Stimulated activated CD4-positive, alpha-beta T cell treated with anti-CD3 and anti-CD28 coated beads, TNF-alpha, amount 100 ng/mL, for 1 hour (primary cell): Measurements from ENCODE around the gene HTT-AS.
"Not testable (repeated sequence)": the region's sequence is repeated elsewhere in the genome, so short reads cannot be mapped to it uniquely, and the experiment has no call there.

ENCODE experiments used
- DNase-seq, 3 donors: peaks; one replicate each; pipeline ENCODE4 v3.0.0-alpha.2; 2020; ENCODE audit warnings: low read depth in 3 of 3, low spot score in 1 of 3

Gene HTT-AS

DNA sequence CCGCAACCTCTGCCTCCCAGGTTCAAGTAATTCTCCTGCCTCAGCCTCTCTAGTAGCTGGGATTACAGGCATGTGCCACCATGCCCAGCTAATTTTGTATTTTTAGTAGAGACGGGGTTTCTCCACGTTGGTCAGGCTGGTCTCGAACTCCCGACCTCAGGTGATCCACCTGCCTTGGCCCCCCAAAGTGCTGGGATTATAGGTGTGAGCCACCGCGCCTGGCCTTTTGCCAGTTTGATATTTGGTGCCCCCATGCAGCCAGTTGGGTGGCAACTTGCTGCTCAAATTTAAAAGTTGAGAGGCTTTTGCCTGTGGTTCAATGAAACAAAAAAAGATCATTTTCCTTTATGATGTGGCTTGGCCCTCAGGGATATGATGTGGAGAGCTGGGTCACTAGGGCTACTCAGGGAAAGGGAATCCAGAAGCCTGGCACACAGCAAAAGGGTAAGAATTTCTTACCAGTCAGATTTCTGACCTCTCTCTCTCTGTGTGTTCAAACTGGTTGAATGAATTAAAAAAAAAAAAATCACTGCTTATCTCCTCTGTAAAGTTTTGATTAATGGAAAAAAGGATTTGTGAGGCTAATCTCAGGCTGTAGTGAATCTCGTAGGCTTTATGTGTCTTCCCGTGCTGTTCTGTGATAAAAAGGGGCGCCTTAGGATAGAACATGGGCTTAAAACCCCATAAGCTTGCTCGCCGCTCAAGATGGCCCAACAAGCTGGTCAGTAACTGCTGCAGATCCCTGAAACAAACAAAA, 23.0 kb downstream of the HTT-AS start:
- not testable (repeated sequence) for DNase-seq

DNA sequence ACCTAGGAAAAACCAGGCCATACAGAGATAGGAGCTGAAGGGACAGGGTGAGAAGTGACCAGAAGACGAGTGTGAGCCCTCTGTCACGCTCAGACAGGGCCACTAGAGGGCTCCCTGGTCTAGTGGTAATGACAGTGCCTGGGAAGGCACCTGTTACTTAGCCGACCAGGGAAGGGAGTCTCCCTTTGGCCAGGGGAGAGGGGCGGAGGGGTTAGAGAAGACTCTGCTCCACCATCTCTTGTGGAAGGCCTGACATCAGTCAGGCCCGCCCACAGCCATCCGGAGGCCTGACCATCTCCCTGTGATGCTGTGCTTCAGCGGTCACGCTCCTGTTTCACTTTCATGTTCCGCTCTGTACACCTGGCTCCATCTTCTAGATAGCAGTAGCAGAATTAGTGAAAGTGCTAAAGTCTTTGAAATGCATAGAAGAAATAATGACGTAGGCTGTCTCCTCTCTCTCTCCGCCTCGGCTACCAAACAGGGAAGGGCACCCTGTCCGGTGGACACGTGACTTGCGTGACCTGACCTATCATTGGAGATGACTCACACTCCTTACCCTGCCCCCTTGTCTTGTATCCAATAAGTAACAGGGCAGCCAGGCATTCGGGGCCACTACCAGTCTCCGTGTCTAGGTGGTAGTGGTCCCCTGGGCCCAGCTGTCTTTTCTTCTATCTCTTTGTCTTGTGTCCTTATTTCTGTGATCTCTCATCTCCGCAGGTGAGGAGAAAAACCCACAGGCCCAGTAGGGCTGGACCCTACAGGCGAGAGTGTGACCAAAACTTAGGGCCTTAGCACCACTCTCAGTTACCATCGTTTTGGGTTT, 26.7 kb downstream of the HTT-AS start:
- DNase-seq: peak; percentile 22 to 47 (median 30)

DNA sequence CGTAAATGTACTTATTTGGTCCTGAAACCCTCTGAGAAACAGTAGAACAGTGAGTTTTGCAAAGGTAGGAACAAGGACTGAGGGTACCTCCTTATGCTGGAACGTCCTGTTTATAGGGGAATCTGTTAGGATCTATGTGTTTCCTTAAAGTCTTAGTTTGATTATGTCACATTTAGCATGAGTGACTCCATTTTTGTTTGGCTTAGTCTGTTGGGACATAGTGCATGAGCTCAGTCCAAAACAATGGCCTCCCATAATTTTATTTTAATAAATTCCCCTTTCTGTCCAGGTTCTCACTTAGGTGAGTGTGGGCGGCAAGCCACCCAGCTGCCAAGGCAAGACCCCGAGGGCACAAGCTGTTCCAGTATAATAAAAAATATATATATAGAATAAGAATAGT, 27.7 kb downstream of the HTT-AS start:
- DNase-seq: no peak

DNA sequence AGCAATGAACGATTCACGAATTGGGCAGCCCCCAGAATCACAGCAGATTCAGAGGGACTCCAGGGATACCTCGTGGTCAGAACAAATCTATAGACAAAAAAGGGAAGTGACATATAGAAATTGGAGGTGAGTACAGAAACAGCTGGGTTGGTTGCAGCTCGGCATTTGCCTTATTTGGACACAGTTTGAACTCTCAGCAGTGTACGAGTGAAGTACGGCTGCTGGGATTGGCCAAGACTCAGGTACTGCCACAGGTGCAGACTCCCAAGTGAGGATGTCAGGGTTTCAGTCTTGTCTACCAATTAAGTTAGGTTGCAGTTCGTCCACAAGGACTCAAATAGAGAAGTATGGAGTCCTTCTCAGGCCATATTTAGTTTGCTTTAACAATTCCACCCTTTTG, 28.2 kb downstream of the HTT-AS start:
- DNase-seq: no peak

DNA sequence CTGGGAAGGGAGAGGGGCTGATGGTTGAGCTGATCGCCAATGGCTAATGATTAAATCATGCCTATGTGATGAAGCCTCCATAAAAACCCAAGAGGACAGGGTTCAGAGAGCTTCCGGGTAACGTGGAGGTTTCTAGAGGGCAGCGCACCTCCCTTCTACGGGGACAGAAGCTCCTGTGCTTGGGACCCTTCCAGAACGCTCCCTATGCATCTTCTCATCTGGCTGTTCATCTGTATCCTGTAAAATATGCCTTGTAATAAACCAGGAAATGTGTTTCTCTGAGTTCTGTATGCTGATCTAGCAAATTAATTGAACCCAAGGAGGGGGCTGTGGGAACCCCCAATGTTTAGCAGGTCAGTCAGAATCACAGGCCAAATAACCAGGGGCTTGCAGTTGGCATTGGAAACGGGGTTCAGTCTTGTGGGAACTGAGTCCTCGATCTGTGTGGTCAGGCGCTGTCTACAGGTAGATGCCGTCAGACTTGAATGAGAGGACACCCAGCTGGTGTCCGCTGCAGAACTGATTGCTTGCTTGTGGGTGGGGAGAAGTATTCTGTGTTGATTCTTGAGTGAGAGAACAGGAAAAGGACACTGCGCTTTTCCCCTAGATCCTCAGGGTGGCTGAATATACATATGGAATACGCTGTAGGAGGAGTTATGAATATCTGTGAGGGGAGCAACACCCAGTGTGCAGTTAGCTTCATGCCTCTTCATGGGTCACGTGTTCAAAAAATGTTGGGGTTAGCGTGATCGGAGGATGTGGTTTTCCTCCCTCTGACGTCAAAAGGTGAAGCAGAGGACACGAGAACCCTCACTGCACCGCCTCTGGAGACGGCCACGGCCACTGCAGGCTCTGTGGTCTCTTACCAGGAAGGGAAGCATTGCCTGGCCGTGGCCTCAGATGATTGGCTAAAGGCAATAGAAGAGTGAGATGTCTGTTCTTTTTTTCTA, 29.2 kb downstream of the HTT-AS start:
- peak in 2 of 3 donors; percentile 34 for DNase-seq

DNA sequence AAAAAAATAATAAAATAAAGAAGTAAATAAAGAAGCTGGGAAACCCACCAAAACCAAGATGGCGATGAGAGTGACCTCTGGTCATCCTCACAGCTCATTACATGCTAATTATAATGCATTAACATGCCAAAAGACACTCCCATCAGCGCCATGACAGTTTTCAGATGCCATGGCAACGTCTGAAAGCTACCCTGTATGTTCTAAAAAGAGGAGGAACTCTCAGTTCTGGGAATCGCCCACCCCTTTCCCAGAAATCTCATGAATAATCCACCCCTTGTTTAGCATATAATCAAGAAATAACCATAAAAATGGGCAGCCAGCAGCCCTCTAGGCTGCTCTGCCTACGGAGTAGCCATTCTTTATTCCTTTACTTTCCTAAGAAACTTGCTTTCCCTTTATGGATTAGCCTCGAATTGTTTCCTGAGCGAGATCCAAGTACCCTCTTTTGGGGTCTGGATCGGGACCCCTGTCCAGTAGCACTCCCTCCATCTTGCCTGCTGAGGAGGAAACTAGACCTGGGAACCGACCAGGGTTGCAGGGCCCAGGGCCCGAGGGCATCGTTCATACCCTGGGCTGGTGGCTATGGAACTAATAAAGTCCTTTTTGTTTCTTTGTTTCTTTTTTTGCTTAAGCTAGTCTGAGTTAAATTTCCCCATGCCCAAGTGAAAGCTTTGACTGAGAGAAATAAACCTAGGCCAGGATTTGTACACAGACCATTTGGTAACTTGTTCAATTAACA, 30.9 kb downstream of the HTT-AS start:
- no peak for DNase-seq

DNA sequence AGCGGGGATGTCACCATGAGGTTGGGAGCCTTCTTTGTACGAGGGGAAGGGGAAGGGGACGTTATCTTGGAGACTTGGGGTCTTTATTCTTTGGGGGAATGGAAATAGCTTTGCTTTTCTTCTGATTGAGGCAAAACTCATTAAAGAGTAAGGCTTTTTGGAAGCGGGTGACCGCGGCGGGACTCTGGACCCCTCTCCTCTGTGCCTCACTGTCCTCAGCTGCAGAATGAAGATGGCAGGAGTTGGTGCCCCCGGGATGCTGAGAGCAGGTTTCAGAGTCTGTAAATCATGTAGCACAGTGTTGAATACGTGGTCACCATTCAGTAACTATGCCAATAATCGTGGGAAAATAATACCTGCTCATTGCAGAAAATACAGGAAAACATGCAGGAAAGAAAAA, 32.1 kb downstream of the HTT-AS start:
- no peak for DNase-seq

DNA sequence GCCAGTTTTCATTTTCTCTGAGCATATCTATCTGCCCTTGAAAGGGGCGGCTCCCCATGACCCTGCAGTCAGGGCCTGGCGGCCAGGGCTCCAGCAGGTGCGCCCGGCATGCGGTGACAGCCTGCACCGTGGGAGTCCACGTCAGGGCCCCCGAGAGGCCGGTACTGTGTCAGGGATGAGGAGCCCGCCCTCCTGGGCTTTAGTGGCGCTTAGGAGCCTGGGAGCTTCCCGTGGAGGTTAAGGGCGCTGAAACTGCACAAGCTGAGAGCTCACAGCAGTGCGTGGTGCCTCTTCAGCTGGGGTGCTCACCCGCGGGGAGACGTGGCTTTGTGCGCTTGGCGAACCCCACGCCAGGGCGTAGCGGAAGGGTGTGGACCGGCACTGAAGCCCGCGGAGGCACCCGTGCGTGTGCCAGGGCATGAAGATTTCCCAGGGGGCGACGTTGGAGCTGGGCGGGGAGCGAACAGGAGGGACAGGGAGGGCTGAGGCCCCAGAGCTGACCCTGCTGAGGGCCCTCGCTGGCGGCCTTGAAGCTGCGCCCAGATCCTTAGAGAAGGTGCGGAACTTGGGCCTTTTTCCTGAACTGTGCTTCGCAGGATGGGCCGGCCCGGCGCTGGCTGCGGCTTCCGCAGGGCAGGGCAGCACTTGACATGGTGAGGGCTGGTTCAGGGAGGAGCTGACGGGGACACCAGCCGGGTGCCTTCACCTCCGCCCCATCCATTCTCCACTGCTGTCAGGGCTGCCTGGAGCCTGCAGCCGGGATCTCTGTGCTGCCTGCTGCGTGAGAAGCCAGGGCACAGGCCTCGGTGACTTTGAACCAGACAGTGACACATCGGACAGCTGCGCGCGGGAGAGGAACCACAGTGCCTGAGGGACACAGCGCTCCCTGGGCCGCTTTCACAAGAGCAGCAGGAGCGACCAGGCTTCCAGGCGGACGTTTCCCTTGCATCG, 32.9 kb downstream of the HTT-AS start:
- peak in 1 of 3 donors; percentile 20 for DNase-seq

DNA sequence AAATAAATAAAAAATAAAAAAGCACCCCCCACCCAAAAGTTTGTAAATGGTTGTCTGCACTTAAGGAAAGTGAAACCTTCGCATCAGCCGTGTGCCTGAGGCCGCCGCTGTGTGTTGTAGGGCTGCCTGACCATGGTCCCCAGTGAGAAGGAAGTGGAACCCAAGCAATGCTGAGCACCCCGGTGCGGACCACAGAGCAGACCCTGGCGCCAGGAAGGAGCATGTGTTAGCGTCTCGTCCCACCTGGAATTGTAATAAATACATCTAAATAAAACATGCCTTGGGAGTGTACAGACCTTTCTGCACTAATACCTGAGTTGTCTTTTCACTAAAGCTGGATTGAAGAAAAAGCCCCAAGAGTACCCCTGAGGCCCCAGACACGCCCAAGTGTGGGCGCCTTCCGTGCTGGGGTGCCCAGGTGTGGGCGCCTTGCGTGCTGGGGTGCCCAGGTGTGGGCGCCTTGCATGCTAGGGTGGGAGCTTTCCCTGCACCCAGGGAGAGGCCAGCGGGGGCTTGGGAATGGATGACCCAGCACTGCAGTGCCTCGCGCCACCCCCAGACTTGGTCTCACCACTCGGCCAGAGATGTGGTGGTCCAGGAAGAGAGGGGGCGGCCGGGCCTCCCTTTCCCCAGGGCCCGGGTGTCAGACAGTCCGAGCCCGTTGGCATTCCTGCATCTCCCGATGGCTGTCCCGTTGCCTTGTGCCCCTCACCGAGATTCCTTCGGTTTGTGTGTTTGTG, 33.7 kb downstream of the HTT-AS start:
- DNase-seq: no peak

DNA sequence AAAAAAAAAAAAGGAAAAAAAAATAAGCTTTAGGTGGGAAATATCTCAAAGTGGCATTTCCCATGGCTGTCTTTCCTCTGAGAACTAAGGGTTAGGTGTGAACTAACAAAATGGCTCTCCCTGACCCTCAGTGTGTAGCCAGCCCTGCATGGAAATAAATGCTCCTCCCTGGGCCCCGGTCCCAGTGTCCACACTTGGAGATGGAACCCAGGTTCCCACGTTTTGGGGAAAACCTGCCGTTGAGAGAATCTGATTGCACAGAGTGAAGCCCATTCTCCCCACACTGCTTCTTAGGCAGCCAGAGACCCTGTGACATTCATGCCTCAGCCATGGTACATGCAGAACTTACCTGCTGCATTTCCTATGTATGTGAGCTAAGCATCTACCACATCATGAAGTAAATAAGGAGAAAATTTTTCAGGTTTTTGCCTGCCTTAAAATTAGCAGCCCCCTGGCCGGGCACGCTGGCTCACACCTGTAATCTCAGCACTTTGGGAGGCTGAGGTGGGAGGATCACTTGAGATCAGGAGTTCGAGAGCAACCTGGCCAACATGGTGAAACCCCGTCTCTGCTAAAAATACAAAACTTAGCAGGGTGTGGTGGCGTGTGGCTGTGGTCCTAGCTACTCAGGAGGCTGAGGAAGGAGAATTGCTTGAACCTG, 34.5 kb downstream of the HTT-AS start:
- DNase-seq: no peak

DNA sequence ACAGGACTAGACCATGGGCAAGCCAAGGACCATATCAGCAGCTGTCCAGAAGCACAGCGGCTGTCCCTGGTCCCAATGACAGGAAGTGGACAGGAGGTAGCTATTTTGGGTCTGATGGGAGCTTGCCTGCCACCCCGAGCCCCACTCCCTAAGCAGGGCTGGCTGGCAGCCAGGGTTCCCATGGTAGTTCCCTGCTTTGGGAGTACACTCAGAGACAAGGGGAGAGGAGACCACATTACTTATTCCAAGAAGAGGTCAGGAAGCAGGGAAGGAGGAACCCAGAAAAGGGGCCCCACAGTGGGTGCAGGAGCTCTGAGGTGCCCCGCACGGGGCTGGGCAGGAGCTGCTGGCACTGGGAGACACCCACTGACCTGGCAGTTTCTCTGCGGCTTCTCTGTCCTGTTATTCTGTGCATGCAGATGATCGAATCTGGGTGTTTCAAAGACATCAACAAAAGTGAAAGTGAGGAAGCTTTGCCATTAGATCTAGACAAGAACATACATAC, 36.3 kb downstream of the HTT-AS start:
- DNase-seq: no peak

DNA sequence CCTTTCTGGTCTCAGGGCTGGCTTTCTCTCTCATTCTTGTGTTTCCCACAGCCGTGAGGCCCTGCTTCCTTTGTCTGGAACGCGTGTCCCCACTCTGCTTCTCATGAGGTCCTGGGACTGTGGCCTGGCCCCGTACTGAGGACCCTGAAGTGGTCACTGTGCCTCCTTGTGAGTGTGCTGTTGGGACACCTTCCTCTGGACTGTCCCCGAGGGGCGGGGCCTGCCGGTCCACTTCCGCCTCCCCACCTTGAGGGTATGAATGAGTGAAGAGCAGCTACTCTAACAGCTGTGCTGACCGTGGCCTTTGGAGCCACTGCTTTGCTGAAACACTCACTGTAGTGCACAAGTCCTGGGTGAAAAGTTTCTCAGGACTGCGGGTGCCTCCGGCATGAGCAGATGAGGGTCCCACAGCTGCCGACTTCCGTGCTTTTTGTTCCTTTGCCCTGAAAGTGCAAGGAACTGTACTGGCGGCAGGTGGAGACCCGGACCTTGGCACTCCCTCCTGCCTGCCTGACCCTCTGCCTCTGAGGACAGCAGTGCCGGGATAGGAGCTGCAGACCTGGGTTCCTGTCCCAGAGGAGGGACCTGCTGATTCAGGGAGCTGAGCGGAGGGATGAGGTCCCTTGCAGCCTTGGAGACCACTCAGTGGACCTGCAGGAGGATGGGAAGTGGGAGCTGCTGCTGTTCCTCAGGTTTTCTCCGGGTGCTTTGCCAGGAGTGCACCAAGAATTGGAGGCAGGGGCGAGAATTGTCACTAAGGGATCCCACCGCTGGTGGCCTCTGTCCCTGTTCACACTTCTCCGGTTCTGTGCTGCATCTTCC, 38.0 kb downstream of the HTT-AS start:
- DNase-seq: no peak

DNA sequence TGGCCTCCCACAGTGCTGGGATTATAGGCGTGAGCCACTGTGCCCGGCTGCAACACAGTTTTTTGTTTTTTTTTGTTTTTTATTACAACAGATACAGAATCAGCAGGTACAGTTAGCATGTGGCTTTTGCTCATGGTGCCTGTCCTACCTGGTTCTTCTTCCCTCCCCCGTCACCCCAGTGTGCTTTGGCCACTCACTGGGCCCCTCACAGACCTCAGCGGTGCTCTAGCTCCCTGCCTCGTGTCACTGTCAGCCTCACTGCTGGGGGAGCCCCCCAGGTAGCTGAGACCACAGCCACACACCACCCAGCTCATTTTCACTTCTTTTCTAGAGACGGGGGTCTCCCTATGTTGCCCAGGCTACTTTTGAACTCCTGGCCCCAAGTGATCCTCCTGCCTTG, 38.7 kb downstream of the HTT-AS start:
- DNase-seq: no peak

DNA sequence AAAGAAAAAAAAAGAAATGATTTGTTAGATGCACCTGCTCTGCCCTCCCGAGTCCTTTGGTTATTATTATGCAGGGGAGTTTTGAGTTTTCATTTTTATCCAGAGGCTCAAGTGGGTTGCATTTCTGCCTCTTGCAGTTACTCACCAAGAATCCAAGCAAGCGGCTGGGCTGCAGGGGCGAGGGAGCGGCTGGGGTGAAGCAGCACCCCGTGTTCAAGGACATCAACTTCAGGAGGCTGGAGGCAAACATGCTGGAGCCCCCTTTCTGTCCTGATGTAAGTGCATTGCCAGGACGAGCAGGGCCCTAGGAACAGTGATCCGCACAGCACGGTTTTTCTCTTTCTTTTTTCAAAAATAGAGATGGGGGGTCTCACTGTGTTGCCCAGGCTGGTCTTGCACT, 39.1 kb downstream of the HTT-AS start:
- no peak for DNase-seq

DNA sequence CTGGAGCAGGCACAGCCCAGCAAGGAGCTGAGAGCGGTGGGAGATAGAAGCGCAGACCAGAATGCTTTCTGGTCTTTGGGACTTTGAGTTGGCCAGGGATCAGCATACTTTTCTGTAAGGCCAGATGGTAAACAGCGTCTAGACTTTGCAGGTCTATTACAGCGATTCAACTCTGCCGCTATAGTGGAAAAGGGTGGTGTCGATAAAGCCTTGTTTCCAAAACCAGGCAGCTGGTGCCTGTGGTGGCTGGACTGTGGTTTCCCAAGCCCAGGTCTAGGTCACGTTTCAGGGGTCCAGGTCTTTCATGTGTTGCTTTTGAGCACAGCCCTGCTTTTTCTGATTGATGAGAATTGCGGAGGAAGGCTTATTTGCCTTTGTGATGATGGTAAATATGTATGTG, 40.1 kb downstream of the HTT-AS start:
- no peak for DNase-seq

DNA sequence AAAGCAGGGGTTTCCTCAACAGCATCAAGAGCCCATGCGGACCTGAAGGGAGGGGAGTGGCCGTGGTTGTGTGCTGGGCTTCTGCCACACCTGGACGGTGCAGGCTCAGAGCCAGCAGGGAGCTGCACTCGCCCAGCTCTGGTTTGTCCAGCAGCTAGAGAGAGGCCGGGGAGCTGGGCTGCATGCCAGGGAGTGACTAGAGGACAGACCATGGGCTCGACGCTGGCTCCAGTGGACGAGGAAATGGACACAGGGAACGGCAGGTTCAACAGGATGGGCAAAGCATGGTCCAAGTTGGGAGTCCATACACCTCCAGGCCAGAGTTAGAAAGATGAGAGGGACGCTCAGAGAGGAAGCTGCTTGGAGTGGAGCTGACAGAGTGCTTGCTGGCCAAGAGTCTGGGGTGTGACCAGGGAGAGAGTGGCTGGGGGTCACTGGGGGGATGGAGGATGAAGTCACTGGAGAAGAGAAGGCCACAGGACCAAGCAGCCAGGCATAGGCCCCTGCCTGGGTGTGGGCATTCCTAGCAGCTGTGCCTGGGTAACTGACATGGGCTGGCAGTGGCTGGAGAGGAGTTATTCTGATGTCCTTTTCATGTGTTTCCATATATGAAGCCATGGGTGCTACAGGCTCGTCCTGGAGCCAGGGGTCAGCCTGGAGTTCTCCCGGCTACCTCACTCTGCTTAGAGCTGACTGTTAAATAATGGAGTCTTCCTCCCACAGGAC, 42.8 kb downstream of the HTT-AS start:
- DNase-seq: no peak
